Measurements from ENCODE around the gene TRIM45. TPM values are rescaled to one million over a fixed set of nuclear protein-coding genes. Genes with fewer than 3 reads are reported as not detected.

TRIM45 gene
- total RNA-seq, 1 experiment from 2014 or later, result 11.7 TPM

GRCh38 chr1:117128323-117129079 lies 7.0 kb upstream of the TRIM45 start:
- Mint-ChIP-seq H3K27me3 (ENCODE audit: low read depth) (no peaks in the 10 kb centered on the region), H3K4me1 (peaks cover 16 to 18% of the 10 kb centered on the region in 2 experiments), H3K9me3 (no peaks in the 10 kb centered on the region), H3K36me3 (ENCODE audit: insufficient read depth in 1 of 3, low read depth in 3 of 3) (no peaks in the 10 kb centered on the region), H3K27ac (peak overlapping the region in 2 of 3 experiments; percentile 7 to 13; a peak in 2 of 7 replicates), H3K4me3 (no peak overlapping the region)
- peak; percentile 67 for TF ChIP-seq CTCF (conservative IDR thresholded peaks at IDR 0.05)
- H2BK20ac ChIP-seq (ENCODE audit: low read depth, low read length, poor library complexity, severe bottlenecking), result no peak overlapping the region
- no peak overlapping the region for H3K27ac ChIP-seq (ENCODE audit: insufficient read length, low read depth, low read length)
- H4K5ac ChIP-seq (ENCODE audit: insufficient read length, low read depth, low read length), result no peak overlapping the region
- H3K4me1 ChIP-seq (ENCODE audit: insufficient read depth, low read length), result no peaks in the 10 kb centered on the region
- no peak overlapping the region for H2BK120ac ChIP-seq (ENCODE audit: low read depth, low read length, poor library complexity, severe bottlenecking)
- no peak overlapping the region for H3K23ac ChIP-seq (ENCODE audit: insufficient read length, low read depth, low read length)
- H2BK12ac ChIP-seq (ENCODE audit: insufficient read length, low read depth, low read length), result no peak overlapping the region
- H3K9me3 ChIP-seq (ENCODE audit: control insufficient read depth, low read depth, low read length), result no peaks in the 10 kb centered on the region
- H4K8ac ChIP-seq (replicated peaks; ENCODE audit: insufficient read length, low read depth, low read length), result no peak overlapping the region
- H2AK5ac ChIP-seq (ENCODE audit: insufficient read length, low read length), result no peak overlapping the region
- no peaks in the 10 kb centered on the region for H3K79me1 ChIP-seq (ENCODE audit: insufficient read depth, low read depth, low read length, poor library complexity, severe bottlenecking)
- no peak overlapping the region for H3K4me2 ChIP-seq (ENCODE audit: insufficient read depth, insufficient read length, low read length)
- WGBS (ENCODE audit: extremely low coverage, insufficient read length, low lambda C conversion rate), result no CpG with 5 or more reads among the region's 5 CpGs
- no peak for DNase-seq
- H3K18ac ChIP-seq (ENCODE audit: insufficient read length, low read depth, low read length), result no peak overlapping the region
- H3K56ac ChIP-seq (ENCODE audit: insufficient read length, low read depth, low read length), result no peak overlapping the region
- H3K4ac ChIP-seq (ENCODE audit: low read depth, low read length), result no peak overlapping the region
- no peak overlapping the region for H4K91ac ChIP-seq (ENCODE audit: insufficient read length, low read depth, low read length)
- no peak overlapping the region for H2AFZ ChIP-seq (ENCODE audit: low read length)
- no peaks in the 10 kb centered on the region for H3K79me2 ChIP-seq (ENCODE audit: insufficient read depth, low read length)
- no peak overlapping the region for H3T11ph ChIP-seq (ENCODE audit: low read length)
- H3K14ac ChIP-seq (ENCODE audit: insufficient read depth, low read length), result no peak overlapping the region
- H4K20me1 ChIP-seq (ENCODE audit: control insufficient read depth, insufficient read depth, insufficient read length), result no peaks in the 10 kb centered on the region
- no peak overlapping the region for H3K9ac ChIP-seq (ENCODE audit: extremely low read depth, insufficient read length, low read length)
- H3K27me3 ChIP-seq (ENCODE audit: insufficient read depth, low read length), result no peaks in the 10 kb centered on the region
- H2BK15ac ChIP-seq (ENCODE audit: low read depth, low read length), result no peak overlapping the region
- no peaks in the 10 kb centered on the region for H3K23me2 ChIP-seq (ENCODE audit: insufficient read length, low read depth, low read length, poor library complexity, severe bottlenecking)
- no peak overlapping the region for H2BK5ac ChIP-seq (ENCODE audit: insufficient read length, low read length)

Data from H9 (cell line).